ENCODE results near the gene THSD7B. TPM values are rescaled to one million over a fixed set of nuclear protein-coding genes. Genes with fewer than 3 reads are reported as not detected.

The THSD7B gene
- polyA plus RNA-seq, 1 donor from 2014 or later, result 0.46 TPM

DNA sequence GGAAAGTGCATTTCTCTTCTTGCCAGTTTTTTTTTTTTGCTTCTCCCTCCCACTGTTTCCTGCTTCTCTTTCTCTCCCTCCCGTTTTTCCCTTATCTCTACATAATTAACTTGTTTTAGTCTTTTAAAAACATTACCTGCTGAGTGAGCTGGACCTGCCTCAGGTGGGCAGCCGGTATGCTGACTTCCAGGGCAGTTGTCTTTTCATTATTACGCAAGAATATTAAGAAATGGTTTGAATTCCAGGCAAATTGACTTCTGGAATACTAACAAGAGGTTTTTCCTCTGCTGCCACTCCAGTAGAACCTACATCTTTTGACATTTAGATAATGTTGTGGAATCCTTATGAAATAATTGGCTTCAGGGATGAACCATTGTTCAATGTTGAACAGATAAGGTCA, 161.8 kb downstream of the THSD7B start:
- Histone ChIP-seq H3K9me2 (ENCODE audit: insufficient read depth, low read length) (no peaks in the 10 kb centered on the region), H3K27ac (ENCODE audit: low read length) (no peak overlapping the region), H3K79me2 (replicated peaks; ENCODE audit: insufficient read depth, low read length) (no peaks in the 10 kb centered on the region), H2AFZ (ENCODE audit: low read depth, low read length) (no peak overlapping the region), H3K4me3 (ENCODE audit: low read length) (no peak overlapping the region), H3K9ac (ENCODE audit: low read length) (no peak overlapping the region), H3K9me3 (ENCODE audit: low read length) (no peaks in the 10 kb centered on the region), H4K20me1 (ENCODE audit: insufficient read depth) (no peaks in the 10 kb centered on the region), H3K27me3 (ENCODE audit: insufficient read depth, low read depth, low read length) (no peaks in the 10 kb centered on the region), H3K4me2 (ENCODE audit: low read length) (no peak overlapping the region), H3F3A (ENCODE audit: insufficient read depth, low read length, poor library complexity, severe bottlenecking) (no peaks in the 10 kb centered on the region), H3K36me3 (ENCODE audit: insufficient read depth, low read length) (no peaks in the 10 kb centered on the region)
- TF ChIP-seq, protein P1, sequence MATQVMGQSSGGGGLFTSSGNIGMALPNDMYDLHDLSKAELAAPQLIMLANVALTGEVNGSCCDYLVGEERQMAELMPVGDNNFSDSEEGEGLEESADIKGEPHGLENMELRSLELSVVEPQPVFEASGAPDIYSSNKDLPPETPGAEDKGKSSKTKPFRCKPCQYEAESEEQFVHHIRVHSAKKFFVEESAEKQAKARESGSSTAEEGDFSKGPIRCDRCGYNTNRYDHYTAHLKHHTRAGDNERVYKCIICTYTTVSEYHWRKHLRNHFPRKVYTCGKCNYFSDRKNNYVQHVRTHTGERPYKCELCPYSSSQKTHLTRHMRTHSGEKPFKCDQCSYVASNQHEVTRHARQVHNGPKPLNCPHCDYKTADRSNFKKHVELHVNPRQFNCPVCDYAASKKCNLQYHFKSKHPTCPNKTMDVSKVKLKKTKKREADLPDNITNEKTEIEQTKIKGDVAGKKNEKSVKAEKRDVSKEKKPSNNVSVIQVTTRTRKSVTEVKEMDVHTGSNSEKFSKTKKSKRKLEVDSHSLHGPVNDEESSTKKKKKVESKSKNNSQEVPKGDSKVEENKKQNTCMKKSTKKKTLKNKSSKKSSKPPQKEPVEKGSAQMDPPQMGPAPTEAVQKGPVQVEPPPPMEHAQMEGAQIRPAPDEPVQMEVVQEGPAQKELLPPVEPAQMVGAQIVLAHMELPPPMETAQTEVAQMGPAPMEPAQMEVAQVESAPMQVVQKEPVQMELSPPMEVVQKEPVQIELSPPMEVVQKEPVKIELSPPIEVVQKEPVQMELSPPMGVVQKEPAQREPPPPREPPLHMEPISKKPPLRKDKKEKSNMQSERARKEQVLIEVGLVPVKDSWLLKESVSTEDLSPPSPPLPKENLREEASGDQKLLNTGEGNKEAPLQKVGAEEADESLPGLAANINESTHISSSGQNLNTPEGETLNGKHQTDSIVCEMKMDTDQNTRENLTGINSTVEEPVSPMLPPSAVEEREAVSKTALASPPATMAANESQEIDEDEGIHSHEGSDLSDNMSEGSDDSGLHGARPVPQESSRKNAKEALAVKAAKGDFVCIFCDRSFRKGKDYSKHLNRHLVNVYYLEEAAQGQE (IDR thresholded peaks at IDR 0.05; ENCODE audit: borderline replicate concordance), result no peak
- TF ChIP-seq EP300 (conservative IDR thresholded peaks at IDR 0.05; ENCODE audit: poor library complexity, severe bottlenecking), result no peak
- no peak for TF ChIP-seq MXI1 (conservative IDR thresholded peaks at IDR 0.05; ENCODE audit: poor library complexity, severe bottlenecking)
- no peak for TF ChIP-seq RAD21 (conservative IDR thresholded peaks at IDR 0.05)
- no peak for TF ChIP-seq EZH2 (IDR thresholded peaks at IDR 0.05; ENCODE audit: borderline replicate concordance, insufficient read depth, low read length, poor library complexity, severe bottlenecking)
- TF ChIP-seq TAF1 (IDR thresholded peaks at IDR 0.05; ENCODE audit: low read depth), result no peak
- TF ChIP-seq POLR2AphosphoS5 (IDR thresholded peaks at IDR 0.05), result no peak
- TF ChIP-seq, protein P2, sequence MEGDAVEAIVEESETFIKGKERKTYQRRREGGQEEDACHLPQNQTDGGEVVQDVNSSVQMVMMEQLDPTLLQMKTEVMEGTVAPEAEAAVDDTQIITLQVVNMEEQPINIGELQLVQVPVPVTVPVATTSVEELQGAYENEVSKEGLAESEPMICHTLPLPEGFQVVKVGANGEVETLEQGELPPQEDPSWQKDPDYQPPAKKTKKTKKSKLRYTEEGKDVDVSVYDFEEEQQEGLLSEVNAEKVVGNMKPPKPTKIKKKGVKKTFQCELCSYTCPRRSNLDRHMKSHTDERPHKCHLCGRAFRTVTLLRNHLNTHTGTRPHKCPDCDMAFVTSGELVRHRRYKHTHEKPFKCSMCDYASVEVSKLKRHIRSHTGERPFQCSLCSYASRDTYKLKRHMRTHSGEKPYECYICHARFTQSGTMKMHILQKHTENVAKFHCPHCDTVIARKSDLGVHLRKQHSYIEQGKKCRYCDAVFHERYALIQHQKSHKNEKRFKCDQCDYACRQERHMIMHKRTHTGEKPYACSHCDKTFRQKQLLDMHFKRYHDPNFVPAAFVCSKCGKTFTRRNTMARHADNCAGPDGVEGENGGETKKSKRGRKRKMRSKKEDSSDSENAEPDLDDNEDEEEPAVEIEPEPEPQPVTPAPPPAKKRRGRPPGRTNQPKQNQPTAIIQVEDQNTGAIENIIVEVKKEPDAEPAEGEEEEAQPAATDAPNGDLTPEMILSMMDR (IDR thresholded peaks at IDR 0.05; ENCODE audit: poor library complexity, severe bottlenecking), result no peak
- no peak for TF ChIP-seq SMC3 (conservative IDR thresholded peaks at IDR 0.05; ENCODE audit: poor library complexity)

DNA sequence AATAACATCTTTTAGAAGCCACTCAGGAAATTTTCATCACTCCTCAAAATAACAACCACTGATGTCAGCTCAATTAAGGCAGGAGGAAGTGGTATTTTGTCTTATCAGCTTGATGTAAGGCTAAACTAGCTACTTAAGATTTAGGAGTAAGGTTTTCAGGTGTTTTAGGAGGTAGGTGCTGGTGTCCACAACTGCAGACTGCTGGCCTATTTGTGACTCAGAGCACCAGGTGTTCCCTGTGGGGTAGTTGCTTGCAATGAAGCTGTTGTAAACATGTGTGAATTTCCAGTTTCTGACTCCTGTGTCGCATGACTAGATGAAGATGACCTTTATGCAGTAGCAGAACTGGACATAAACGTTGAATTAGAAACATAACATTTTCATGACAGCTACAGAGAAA, 164.2 kb downstream of the THSD7B start:
- TF ChIP-seq, protein P2 (IDR thresholded peaks at IDR 0.05; ENCODE audit: poor library complexity, severe bottlenecking), result no peak
- TF ChIP-seq POLR2AphosphoS5 (IDR thresholded peaks at IDR 0.05), result no peak
- no peak for TF ChIP-seq SMC3 (conservative IDR thresholded peaks at IDR 0.05; ENCODE audit: poor library complexity)
- TF ChIP-seq TAF1 (IDR thresholded peaks at IDR 0.05; ENCODE audit: low read depth), result no peak
- no peak for TF ChIP-seq EZH2 (IDR thresholded peaks at IDR 0.05; ENCODE audit: borderline replicate concordance, insufficient read depth, low read length, poor library complexity, severe bottlenecking)
- TF ChIP-seq, protein P1 (IDR thresholded peaks at IDR 0.05; ENCODE audit: borderline replicate concordance), result no peak
- TF ChIP-seq RAD21 (conservative IDR thresholded peaks at IDR 0.05), result no peak
- TF ChIP-seq MXI1 (conservative IDR thresholded peaks at IDR 0.05; ENCODE audit: poor library complexity, severe bottlenecking), result no peak
- TF ChIP-seq EP300 (conservative IDR thresholded peaks at IDR 0.05; ENCODE audit: poor library complexity, severe bottlenecking), result no peak
- no peaks in the 10 kb centered on the region for H3K27me3 ChIP-seq (ENCODE audit: insufficient read depth, low read depth, low read length)
- H3K36me3 ChIP-seq (ENCODE audit: insufficient read depth, low read length), result no peaks in the 10 kb centered on the region
- no peaks in the 10 kb centered on the region for H3K79me2 ChIP-seq (replicated peaks; ENCODE audit: insufficient read depth, low read length)
- H2AFZ ChIP-seq (ENCODE audit: low read depth, low read length), result no peak overlapping the region
- no peaks in the 10 kb centered on the region for H3F3A ChIP-seq (ENCODE audit: insufficient read depth, low read length, poor library complexity, severe bottlenecking)
- H3K9ac ChIP-seq (ENCODE audit: low read length), result no peak overlapping the region
- no peaks in the 10 kb centered on the region for H3K9me3 ChIP-seq (ENCODE audit: low read length)
- H3K4me3 ChIP-seq (ENCODE audit: low read length), result no peak overlapping the region
- H3K27ac ChIP-seq (ENCODE audit: low read length), result no peak overlapping the region
- H3K9me2 ChIP-seq (ENCODE audit: insufficient read depth, low read length), result no peaks in the 10 kb centered on the region
- no peaks in the 10 kb centered on the region for H4K20me1 ChIP-seq (ENCODE audit: insufficient read depth)
- H3K4me2 ChIP-seq (ENCODE audit: low read length), result no peak overlapping the region
